SU-DHL-6 (cell line): ENCODE data around the gene TMEM94.

Experiments
- EZH2phosphoT487 ChIP-seq: fragments of 200-600 bp; sonication (generic), shearing (Covaris generic); conservative IDR thresholded peaks from 2 replicates; pipeline ENCODE4 v1.6.1; 2018; ENCODE audit warnings: mild to moderate bottlenecking, antibody characterized with exemption, low read length, moderate library complexity, mixed read lengths
- TF ChIP-seq, protein P1 (sequence below): fragments of 200-600 bp; sonication (generic); IDR thresholded peaks from one replicate; pipeline ENCODE4 v1.5.1; 2017; ENCODE audit warnings: antibody characterized with exemption, mild to moderate bottlenecking, low read length, moderate library complexity; ENCODE audit not compliant: insufficient read depth, poor library complexity, severe bottlenecking

- TF ChIP-seq, protein P1, sequence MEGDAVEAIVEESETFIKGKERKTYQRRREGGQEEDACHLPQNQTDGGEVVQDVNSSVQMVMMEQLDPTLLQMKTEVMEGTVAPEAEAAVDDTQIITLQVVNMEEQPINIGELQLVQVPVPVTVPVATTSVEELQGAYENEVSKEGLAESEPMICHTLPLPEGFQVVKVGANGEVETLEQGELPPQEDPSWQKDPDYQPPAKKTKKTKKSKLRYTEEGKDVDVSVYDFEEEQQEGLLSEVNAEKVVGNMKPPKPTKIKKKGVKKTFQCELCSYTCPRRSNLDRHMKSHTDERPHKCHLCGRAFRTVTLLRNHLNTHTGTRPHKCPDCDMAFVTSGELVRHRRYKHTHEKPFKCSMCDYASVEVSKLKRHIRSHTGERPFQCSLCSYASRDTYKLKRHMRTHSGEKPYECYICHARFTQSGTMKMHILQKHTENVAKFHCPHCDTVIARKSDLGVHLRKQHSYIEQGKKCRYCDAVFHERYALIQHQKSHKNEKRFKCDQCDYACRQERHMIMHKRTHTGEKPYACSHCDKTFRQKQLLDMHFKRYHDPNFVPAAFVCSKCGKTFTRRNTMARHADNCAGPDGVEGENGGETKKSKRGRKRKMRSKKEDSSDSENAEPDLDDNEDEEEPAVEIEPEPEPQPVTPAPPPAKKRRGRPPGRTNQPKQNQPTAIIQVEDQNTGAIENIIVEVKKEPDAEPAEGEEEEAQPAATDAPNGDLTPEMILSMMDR: no peak
- TF ChIP-seq EZH2phosphoT487: no peak
Measured at GRCh38 chr17:75428543-75429469, 27.6 kb upstream of the TMEM94 start.
